ENCODE results near the gene PAM. TPM values are rescaled to one million over a fixed set of nuclear protein-coding genes. Genes with fewer than 3 reads are reported as not detected.

Gene PAM
- total RNA-seq, 2 experiments from 2014 or later = not detected

DNA sequence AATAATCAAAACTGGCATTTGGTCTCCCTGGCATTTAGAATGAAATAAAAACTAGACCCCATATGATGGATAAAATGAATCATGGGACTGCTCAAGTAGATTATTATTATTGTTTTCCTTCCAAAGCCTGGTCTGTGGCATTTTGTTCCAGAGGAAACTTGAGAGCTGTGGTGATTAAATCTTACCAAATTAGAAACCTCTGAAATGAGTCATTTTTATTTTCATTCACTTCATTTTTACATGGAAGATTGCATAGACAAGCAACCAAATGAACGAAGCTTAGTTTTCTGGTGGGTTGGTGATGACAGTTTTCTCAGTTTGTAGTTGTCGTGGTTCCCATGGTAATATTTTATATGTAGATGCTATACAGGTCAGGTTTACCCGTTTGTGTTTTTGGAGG, 23.4 kb downstream of the PAM start:
- ChIA-PET CTCF (ENCODE audit: unreplicated experiment) (no interaction called here), POLR2A (no interaction called here)
- Histone ChIP-seq H3K36me3 (ENCODE audit: insufficient read depth, low read length) (no peaks in the 10 kb centered on the region), H3K4me3 (ENCODE audit: low read depth, low read length, poor library complexity, severe bottlenecking) (no peak overlapping the region), H3K9me2 (ENCODE audit: insufficient read depth, low read length) (no peaks in the 10 kb centered on the region), H3K79me2 (ENCODE audit: insufficient read depth, low read depth, low read length) (no peaks in the 10 kb centered on the region), H3K9me3 (ENCODE audit: low read length) (no peaks in the 10 kb centered on the region), H2AFZ (ENCODE audit: low read length) (no peak overlapping the region), H3K4me1 (ENCODE audit: insufficient read depth, low read length, poor library complexity, severe bottlenecking) (no peaks in the 10 kb centered on the region), H3K4me2 (ENCODE audit: low read length) (no peak overlapping the region), H4K20me1 (ENCODE audit: insufficient read depth, low read length) (peaks cover 5% of the 10 kb centered on the region; the same call in 1 of the 2 replicates), H3K27ac (ENCODE audit: low read depth, low read length, poor library complexity, severe bottlenecking) (no peak overlapping the region)
- DNase-seq (ENCODE audit: low spot score) = no peak
- intact Hi-C loops (cut with micrococcal nuclease; ENCODE audit: unreplicated experiment) = no loop called here
- TF ChIP-seq EZH2phosphoT487 (IDR thresholded peaks at IDR 0.05; ENCODE audit: borderline replicate concordance, low read depth, low read length) = no peak
- TF ChIP-seq, protein P1, sequence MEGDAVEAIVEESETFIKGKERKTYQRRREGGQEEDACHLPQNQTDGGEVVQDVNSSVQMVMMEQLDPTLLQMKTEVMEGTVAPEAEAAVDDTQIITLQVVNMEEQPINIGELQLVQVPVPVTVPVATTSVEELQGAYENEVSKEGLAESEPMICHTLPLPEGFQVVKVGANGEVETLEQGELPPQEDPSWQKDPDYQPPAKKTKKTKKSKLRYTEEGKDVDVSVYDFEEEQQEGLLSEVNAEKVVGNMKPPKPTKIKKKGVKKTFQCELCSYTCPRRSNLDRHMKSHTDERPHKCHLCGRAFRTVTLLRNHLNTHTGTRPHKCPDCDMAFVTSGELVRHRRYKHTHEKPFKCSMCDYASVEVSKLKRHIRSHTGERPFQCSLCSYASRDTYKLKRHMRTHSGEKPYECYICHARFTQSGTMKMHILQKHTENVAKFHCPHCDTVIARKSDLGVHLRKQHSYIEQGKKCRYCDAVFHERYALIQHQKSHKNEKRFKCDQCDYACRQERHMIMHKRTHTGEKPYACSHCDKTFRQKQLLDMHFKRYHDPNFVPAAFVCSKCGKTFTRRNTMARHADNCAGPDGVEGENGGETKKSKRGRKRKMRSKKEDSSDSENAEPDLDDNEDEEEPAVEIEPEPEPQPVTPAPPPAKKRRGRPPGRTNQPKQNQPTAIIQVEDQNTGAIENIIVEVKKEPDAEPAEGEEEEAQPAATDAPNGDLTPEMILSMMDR (conservative IDR thresholded peaks at IDR 0.05; ENCODE audit: low read length) = no peak
- no TSS peak for BruUV-seq (replicated peaks)

DNA sequence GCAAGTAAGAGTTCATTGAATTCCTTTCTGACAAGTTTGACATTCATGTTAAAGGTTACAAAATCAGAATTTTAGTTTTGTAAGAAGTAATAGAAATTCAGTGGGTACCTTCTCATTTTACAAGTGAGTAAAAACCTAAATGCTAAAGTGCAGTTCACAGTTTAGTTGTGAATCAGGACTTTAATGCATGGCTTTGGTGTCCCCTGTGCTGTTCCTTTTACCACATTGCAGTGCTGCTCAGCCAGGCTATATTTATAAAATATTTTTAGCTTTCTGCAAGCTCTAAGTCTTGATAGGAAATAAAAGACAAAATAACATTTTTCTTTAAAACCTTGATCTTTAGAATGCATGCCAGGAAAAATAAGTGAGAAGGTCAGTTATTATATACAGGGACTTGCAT, 26.3 kb downstream of the PAM start:
- POLR2A ChIA-PET = no interaction called here
- intact Hi-C loops (cut with micrococcal nuclease; ENCODE audit: unreplicated experiment) = loop anchor here (5.0 kb wide), 1 partner anchor 261 kb away; no protein-coding TSS in a partner anchor
- Histone ChIP-seq H3K27ac (ENCODE audit: low read depth, low read length, poor library complexity, severe bottlenecking) (no peak overlapping the region), H3K9me3 (ENCODE audit: low read length) (no peaks in the 10 kb centered on the region), H3K36me3 (ENCODE audit: insufficient read depth, low read length) (no peaks in the 10 kb centered on the region), H2AFZ (ENCODE audit: low read length) (no peak overlapping the region), H3K4me1 (ENCODE audit: insufficient read depth, low read length, poor library complexity, severe bottlenecking) (no peaks in the 10 kb centered on the region), H3K4me2 (ENCODE audit: low read length) (no peak overlapping the region), H3K9me2 (ENCODE audit: insufficient read depth, low read length) (no peaks in the 10 kb centered on the region), H3K79me2 (ENCODE audit: insufficient read depth, low read depth, low read length) (no peaks in the 10 kb centered on the region), H3K4me3 (ENCODE audit: low read depth, low read length, poor library complexity, severe bottlenecking) (no peak overlapping the region), H4K20me1 (ENCODE audit: insufficient read depth, low read length) (peaks cover 5% of the 10 kb centered on the region; the same call in 1 of the 2 replicates)
- no peak for DNase-seq (ENCODE audit: low spot score)
- no TSS peak for BruUV-seq (replicated peaks)
- CTCF ChIA-PET (ENCODE audit: unreplicated experiment) = no interaction called here
- no peak for TF ChIP-seq EZH2phosphoT487 (IDR thresholded peaks at IDR 0.05; ENCODE audit: borderline replicate concordance, low read depth, low read length)
- TF ChIP-seq, protein P1 (conservative IDR thresholded peaks at IDR 0.05; ENCODE audit: low read length) = no peak

DNA sequence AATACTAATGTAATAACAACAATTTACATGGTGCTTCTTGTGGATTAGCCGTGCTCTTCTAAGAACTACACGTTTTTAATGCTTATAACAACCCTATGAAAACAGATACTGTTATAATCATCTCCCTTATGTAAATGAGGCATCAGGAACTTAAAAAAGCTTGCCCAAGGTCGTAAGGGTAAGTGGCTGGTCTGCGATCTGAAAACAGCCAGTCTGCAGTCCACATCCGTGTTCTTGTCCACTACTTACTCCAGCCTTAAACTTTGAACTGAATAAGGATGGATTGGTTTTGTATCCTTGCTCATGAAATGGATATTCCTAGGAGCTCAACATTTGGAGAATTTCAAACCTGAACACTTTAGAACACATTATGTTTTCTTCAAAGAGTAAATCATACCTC, 26.7 kb downstream of the PAM start:
- no peaks in the 10 kb centered on the region for H3K9me2 ChIP-seq (ENCODE audit: insufficient read depth, low read length)
- POLR2A ChIA-PET = interaction anchor here (0.7 kb wide), 1 partner anchor 90 kb away, joined by 4 read pairs; no protein-coding TSS in a partner anchor

More for the DNA sequence above, 26.7 kb downstream of the PAM start:
- no peak for DNase-seq (ENCODE audit: low spot score)
- BruUV-seq (replicated peaks) = no TSS peak
- Histone ChIP-seq H3K4me3 (ENCODE audit: low read depth, low read length, poor library complexity, severe bottlenecking) (no peak overlapping the region), H3K4me2 (ENCODE audit: low read length) (no peak overlapping the region), H3K27ac (ENCODE audit: low read depth, low read length, poor library complexity, severe bottlenecking) (no peak overlapping the region), H3K36me3 (ENCODE audit: insufficient read depth, low read length) (no peaks in the 10 kb centered on the region), H4K20me1 (ENCODE audit: insufficient read depth, low read length) (peaks cover 5% of the 10 kb centered on the region; the same call in 1 of the 2 replicates), H3K4me1 (ENCODE audit: insufficient read depth, low read length, poor library complexity, severe bottlenecking) (no peaks in the 10 kb centered on the region), H3K79me2 (ENCODE audit: insufficient read depth, low read depth, low read length) (no peaks in the 10 kb centered on the region), H2AFZ (ENCODE audit: low read length) (no peak overlapping the region), H3K9me3 (ENCODE audit: low read length) (no peaks in the 10 kb centered on the region)
- TF ChIP-seq, protein P1 (conservative IDR thresholded peaks at IDR 0.05; ENCODE audit: low read length) = no peak
- no peak for TF ChIP-seq EZH2phosphoT487 (IDR thresholded peaks at IDR 0.05; ENCODE audit: borderline replicate concordance, low read depth, low read length)
- CTCF ChIA-PET (ENCODE audit: unreplicated experiment) = no interaction called here
- intact Hi-C loops (cut with micrococcal nuclease; ENCODE audit: unreplicated experiment) = loop anchor here (5.0 kb wide), 1 partner anchor 261 kb away; no protein-coding TSS in a partner anchor

All from OCI-LY7 (cell line).